IMR-90 (cell line): ENCODE results near the gene KAZN. TPM values are rescaled to one million over a fixed set of nuclear protein-coding genes. Genes with fewer than 3 reads are reported as not detected.

Source experiments
- ATAC-seq: fragments of 200-7000 bp; cut with Tn5 transposase; 2 replicates; pipeline ENCODE4 v1.9.1; 2020; ENCODE audit warnings: low read depth, mild to moderate bottlenecking, moderate library complexity
- BruUV-seq: library from RNA; stranded (reverse); fragments of 400-500 nt; replicated peaks from 2 replicates; lab custom pipeline; 2021; lab: Mats Ljungman, UMichigan
- CTCF ChIA-PET: fragments of 300-600 bp; formaldehyde crosslinking; extraction: SDS; loops from one replicate; lab custom pipeline; 2021; ENCODE audit warnings: antibody characterized with exemption; lab: Yijun Ruan, JAX
- POLR2A ChIA-PET: fragments of 300-600 bp; sonication (Branson Sonifier 250); formaldehyde crosslinking; loops from one replicate; lab custom pipeline; 2022; ENCODE audit warnings: antibody characterized with exemption; ENCODE audit not compliant: unreplicated experiment; lab: Charles Lee
- DNase-seq: peaks from one replicate; pipeline ENCODE4 v3.0.0; 2013
- H2AFZ ChIP-seq: replicated peaks from 2 replicates; pipeline ENCODE3; 2013; ENCODE audit warnings: low read length, mild to moderate bottlenecking; ENCODE audit not compliant: poor library complexity
- H2AK5ac ChIP-seq: 2 replicates; pipeline ENCODE4 v1.6.1; 2013; ENCODE audit warnings: low read depth, low read length, inconsistent platforms
- H2AK9ac ChIP-seq: replicated peaks from 2 replicates; pipeline ENCODE3; 2013; ENCODE audit warnings: mild to moderate bottlenecking, low read depth, low read length, moderate library complexity; ENCODE audit not compliant: poor library complexity
- H2BK120ac ChIP-seq: 2 replicates; pipeline ENCODE4 v1.6.1; 2013; ENCODE audit warnings: low read depth, low read length, inconsistent platforms
- H2BK15ac ChIP-seq: 3 replicates; pipeline ENCODE4 v1.6.1; 2013; ENCODE audit warnings: low read depth, low read length, inconsistent platforms
- H2BK20ac ChIP-seq: 2 replicates; pipeline ENCODE4 v1.6.1; 2013; ENCODE audit warnings: low read depth, mild to moderate bottlenecking, inconsistent platforms, low read length, moderate library complexity
- H2BK5ac ChIP-seq: 2 replicates; pipeline ENCODE4 v1.6.1; 2013; ENCODE audit warnings: mild to moderate bottlenecking, low read depth, low read length, inconsistent platforms; ENCODE audit not compliant: poor library complexity, severe bottlenecking
- H3K14ac ChIP-seq: replicated peaks from 2 replicates; pipeline ENCODE4 v1.6.1; 2013; ENCODE audit warnings: low read depth, low read length, inconsistent platforms
- H3K18ac ChIP-seq: 2 replicates; pipeline ENCODE4 v1.6.1; 2013; ENCODE audit warnings: low read depth, low read length, control low read depth
- H3K23ac ChIP-seq: 2 replicates; pipeline ENCODE4 v1.6.1; 2013; ENCODE audit warnings: low read depth, low read length, inconsistent platforms
- H3K27ac ChIP-seq: 2 replicates; pipeline ENCODE4 v1.5.1; 2013; ENCODE audit warnings: mild to moderate bottlenecking, control low read depth, low read length; ENCODE audit not compliant: insufficient read depth
- H3K27me3 ChIP-seq: 2 replicates; pipeline ENCODE4 v1.6.1; 2013; ENCODE audit warnings: low read length; ENCODE audit not compliant: control insufficient read depth, insufficient read depth
- H3K36me3 ChIP-seq: 2 replicates; pipeline ENCODE4 v1.6.1; 2013; ENCODE audit warnings: low read length, mixed read lengths; ENCODE audit not compliant: control insufficient read depth, insufficient read depth
- H3K4ac ChIP-seq: 2 replicates; pipeline ENCODE4 v1.6.1; 2013; ENCODE audit warnings: low read depth, low read length, inconsistent platforms
- H3K4me1 ChIP-seq: 2 replicates; pipeline ENCODE4 v1.6.1; 2013; ENCODE audit warnings: low read length, mixed read lengths; ENCODE audit not compliant: control insufficient read depth, insufficient read depth
- H3K4me2 ChIP-seq: 2 replicates; pipeline ENCODE4 v1.6.1; 2013; ENCODE audit warnings: low read depth, mild to moderate bottlenecking, control low read depth, low read length, moderate library complexity
- H3K4me3 ChIP-seq: 2 replicates; pipeline ENCODE4 v1.5.1; 2013; ENCODE audit warnings: low read depth, mild to moderate bottlenecking, control low read depth, low read length, moderate library complexity; ENCODE audit not compliant: insufficient read depth
- H3K56ac ChIP-seq: 2 replicates; pipeline ENCODE4 v1.6.1; 2013; ENCODE audit warnings: low read length, inconsistent platforms; ENCODE audit not compliant: insufficient read depth; ENCODE audit errors: extremely low read depth
- H3K79me1 ChIP-seq, 2 experiments: 2 replicates each; pipeline ENCODE4 v1.6.1; 2013; ENCODE audit warnings: low read length in 2 of 2, inconsistent platforms in 1 of 2, low read depth in 1 of 2
- H3K9ac ChIP-seq: 2 replicates; pipeline ENCODE4 v1.6.1; 2013; ENCODE audit warnings: low read depth, low read length, control low read depth
- H3K9me1 ChIP-seq: 2 replicates; pipeline ENCODE4 v1.6.1; 2013; ENCODE audit warnings: low read length, inconsistent platforms; ENCODE audit not compliant: insufficient read depth
- H3K9me3 ChIP-seq: 2 replicates; pipeline ENCODE4 v1.6.1; 2013; ENCODE audit warnings: low read length; ENCODE audit not compliant: control insufficient read depth, insufficient read depth
- H4K20me1 ChIP-seq: 2 replicates; pipeline ENCODE4 v1.6.1; 2013; ENCODE audit warnings: low read length, inconsistent platforms; ENCODE audit not compliant: insufficient read depth
- H4K5ac ChIP-seq: 2 replicates; pipeline ENCODE4 v1.6.1; 2013; ENCODE audit warnings: mild to moderate bottlenecking, low read depth, low read length, control low read depth
- H4K8ac ChIP-seq, 2 experiments: 2 replicates each; pipeline ENCODE4 v1.6.1; 2013; ENCODE audit warnings: low read depth in 2 of 2, low read length in 2 of 2, control low read depth in 1 of 2, inconsistent platforms in 1 of 2
- H4K91ac ChIP-seq: 2 replicates; pipeline ENCODE4 v1.6.1; 2013; ENCODE audit warnings: low read depth, low read length, inconsistent platforms; ENCODE audit not compliant: insufficient read depth
- BHLHE40 ChIP-seq: fragments of 150-350 bp; IDR thresholded peaks from 2 replicates; pipeline ENCODE4 v1.6.1; 2016; ENCODE audit warnings: mild to moderate bottlenecking, low read depth, low read length
- CEBPB ChIP-seq: IDR thresholded peaks from 2 replicates; pipeline ENCODE4 v1.6.1; 2012; ENCODE audit warnings: low read depth, low read length, improper control_type of control experiment
- CHD1 ChIP-seq: IDR thresholded peaks from 2 replicates; pipeline ENCODE4 v1.6.1; 2012; ENCODE audit warnings: low read depth, low read length, improper control_type of control experiment
- CTCF ChIP-seq: conservative IDR thresholded peaks from 2 replicates; pipeline ENCODE4 v1.5.1; 2012; ENCODE audit warnings: mild to moderate bottlenecking, low read depth, low read length, improper control_type of control experiment
- FOS ChIP-seq: fragments of 150-350 bp; IDR thresholded peaks from 2 replicates; pipeline ENCODE4 v1.6.1; 2016; ENCODE audit warnings: low read depth, low read length
- MAFK ChIP-seq: IDR thresholded peaks from 2 replicates; pipeline ENCODE4 v1.6.1; 2012; ENCODE audit warnings: low read depth, low read length, improper control_type of control experiment
- MAZ ChIP-seq: IDR thresholded peaks from 2 replicates; pipeline ENCODE4 v1.6.1; 2012; ENCODE audit warnings: low read depth, mild to moderate bottlenecking, low read length, improper control_type of control experiment, moderate library complexity, borderline replicate concordance
- MXI1 ChIP-seq: IDR thresholded peaks from 2 replicates; pipeline ENCODE4 v1.6.1; 2012; ENCODE audit warnings: low read depth, mild to moderate bottlenecking, low read length, moderate library complexity, borderline replicate concordance
- NFE2L2 ChIP-seq: fragments of 150-350 bp; IDR thresholded peaks from 2 replicates; pipeline ENCODE4 v1.6.1; 2016; ENCODE audit warnings: low read depth, mild to moderate bottlenecking, low read length
- POLR2A ChIP-seq: IDR thresholded peaks from 2 replicates; pipeline ENCODE4 v1.6.1; 2012; ENCODE audit warnings: mild to moderate bottlenecking, low read depth, low read length
- RAD21 ChIP-seq: IDR thresholded peaks from 2 replicates; pipeline ENCODE4 v1.6.1; 2012; ENCODE audit warnings: low read length, improper control_type of control experiment
- RCOR1 ChIP-seq: IDR thresholded peaks from 2 replicates; pipeline ENCODE4 v1.6.1; 2012; ENCODE audit warnings: mild to moderate bottlenecking, low read length, improper control_type of control experiment; ENCODE audit not compliant: insufficient replicate concordance
- RFX5 ChIP-seq: IDR thresholded peaks from 2 replicates; pipeline ENCODE4 v1.8.0; 2012; ENCODE audit warnings: low read depth, mild to moderate bottlenecking, low read length, moderate library complexity
- SMC3 ChIP-seq: fragments of 150-350 bp; IDR thresholded peaks from 2 replicates; pipeline ENCODE4 v1.6.1; 2016; ENCODE audit warnings: low read depth, mild to moderate bottlenecking, antibody characterized with exemption, low read length, moderate library complexity
- WGBS, 2 experiments: methylation state at CpG; one replicate each; pipeline versions ENCODE4 v1.1.5 to v1.1.7; 2013; ENCODE audit warnings: missing lambda C conversion rate in 2 of 2; ENCODE audit not compliant: insufficient read length in 1 of 2; ENCODE audit errors: extremely low coverage in 2 of 2; 5-methylcytosine and 5-hydroxymethylcytosine counted together
- dilution Hi-C: fragments of 300-500 bp; cut with HindIII; formaldehyde crosslinking; loops from one replicate; pipeline ENCODE4 v1.14.3; 2018; ENCODE audit warnings: low sequenced_read_pairs; ENCODE audit not compliant: unreplicated experiment
- in situ Hi-C: fragments of 300-500 bp; cut with MboI; formaldehyde crosslinking; loops from 3 replicates; pipeline ENCODE4 v1.14.3; 2019; ENCODE audit warnings: low sequenced_read_pairs, inconsistent platforms, mixed read lengths
- intact Hi-C: fragments of 100-400 bp; cut with micrococcal nuclease; formaldehyde crosslinking; loops from 2 replicates; pipeline ENCODE4 v1.10.0; 2022
- polyA plus RNA-seq, 3 experiments: library from polyadenylated mRNA; depleted of rRNA; stranded (reverse); fragments of >200 nt; gene quantifications; 2 replicates each; pipeline ENCODE4 v1.2.3, GENCODE V29; 2012; ENCODE audit warnings: low replicate concordance in 1 of 3
- total RNA-seq: library from RNA; depleted of rRNA; stranded (reverse); fragments of >200 nt; gene quantifications from 2 replicates; pipeline ENCODE4 v1.2.3, GENCODE V29; 2012
- TF ChIP-seq, protein P1 (sequence below): fragments of 150-350 bp; IDR thresholded peaks from 2 replicates; pipeline ENCODE4 v1.6.1; 2017; ENCODE audit warnings: mild to moderate bottlenecking, antibody characterized with exemption, low read length, low read depth
- TF ChIP-seq, protein P2 (sequence below): fragments of 150-350 bp; IDR thresholded peaks from 2 replicates; pipeline ENCODE4 v1.6.1; 2016; ENCODE audit warnings: low read depth, mild to moderate bottlenecking, low read length, moderate library complexity, borderline replicate concordance

The KAZN gene
- total and polyA plus RNA-seq, 2 of the 4 experiments (the other 2 are of a cell fraction) = 5.2 to 10.5 TPM

GRCh38 chr1:14606632-14607031, 8.1 kb downstream of the KAZN start:
- TF ChIP-seq RCOR1 (no peak), NFE2L2 (no peak), SMC3 (no peak), CTCF (no peak), POLR2A (no peak), FOS (no peak), RAD21 (no peak), CEBPB (no peak), BHLHE40 (no peak), MAZ (no peak), RFX5 (no peak), MAFK (no peak), CHD1 (no peak), MXI1 (no peak)
- TF ChIP-seq, protein P1, sequence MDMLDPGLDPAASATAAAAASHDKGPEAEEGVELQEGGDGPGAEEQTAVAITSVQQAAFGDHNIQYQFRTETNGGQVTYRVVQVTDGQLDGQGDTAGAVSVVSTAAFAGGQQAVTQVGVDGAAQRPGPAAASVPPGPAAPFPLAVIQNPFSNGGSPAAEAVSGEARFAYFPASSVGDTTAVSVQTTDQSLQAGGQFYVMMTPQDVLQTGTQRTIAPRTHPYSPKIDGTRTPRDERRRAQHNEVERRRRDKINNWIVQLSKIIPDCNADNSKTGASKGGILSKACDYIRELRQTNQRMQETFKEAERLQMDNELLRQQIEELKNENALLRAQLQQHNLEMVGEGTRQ = no peak
- TF ChIP-seq, protein P2, sequence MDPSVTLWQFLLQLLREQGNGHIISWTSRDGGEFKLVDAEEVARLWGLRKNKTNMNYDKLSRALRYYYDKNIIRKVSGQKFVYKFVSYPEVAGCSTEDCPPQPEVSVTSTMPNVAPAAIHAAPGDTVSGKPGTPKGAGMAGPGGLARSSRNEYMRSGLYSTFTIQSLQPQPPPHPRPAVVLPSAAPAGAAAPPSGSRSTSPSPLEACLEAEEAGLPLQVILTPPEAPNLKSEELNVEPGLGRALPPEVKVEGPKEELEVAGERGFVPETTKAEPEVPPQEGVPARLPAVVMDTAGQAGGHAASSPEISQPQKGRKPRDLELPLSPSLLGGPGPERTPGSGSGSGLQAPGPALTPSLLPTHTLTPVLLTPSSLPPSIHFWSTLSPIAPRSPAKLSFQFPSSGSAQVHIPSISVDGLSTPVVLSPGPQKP = no peak
- no TSS peak for BruUV-seq
- dilution Hi-C loops (no loop called here), in situ Hi-C loops (no loop called here), intact Hi-C loops (no loop called here)
- H3K4me2 ChIP-seq = no peak overlapping the region
- H3K9me3 ChIP-seq = no peaks in the 10 kb centered on the region; the same call in 1 of the 2 replicates
- no peak overlapping the region for H2AFZ ChIP-seq
- H2BK20ac ChIP-seq = no peak overlapping the region
- H2BK120ac ChIP-seq = no peak overlapping the region
- H2BK15ac ChIP-seq = no peak overlapping the region
- no peak overlapping the region for H2AK9ac ChIP-seq
- H3K4me3 ChIP-seq = no peak overlapping the region
- H3K4me1 ChIP-seq = peaks cover 2% of the 10 kb centered on the region; the same call in 1 of the 2 replicates
- no CpG with 5 or more reads among the region's 1 CpG for WGBS, 2 experiments
- H4K20me1 ChIP-seq = no peaks in the 10 kb centered on the region; the same call in 1 of the 2 replicates
- ATAC-seq (no peak), DNase-seq (no peak)
- no peaks in the 10 kb centered on the region for H3K79me1 ChIP-seq
- no peaks in the 10 kb centered on the region for H3K9me1 ChIP-seq
- no peak overlapping the region for H3K18ac ChIP-seq
- CTCF ChIA-PET = no interaction called here
- no peak overlapping the region for H3K23ac ChIP-seq
- H3K56ac ChIP-seq = no peak overlapping the region
- no peaks in the 10 kb centered on the region for H3K36me3 ChIP-seq
- no peak overlapping the region for H3K14ac ChIP-seq
- no peak overlapping the region for H4K8ac ChIP-seq
- H2BK5ac ChIP-seq = no peak overlapping the region
- H3K27me3 ChIP-seq = no peaks in the 10 kb centered on the region; the same call in 1 of the 2 replicates
- no peak overlapping the region for H3K27ac ChIP-seq
- H2AK5ac ChIP-seq = no peak overlapping the region
- no peak overlapping the region for H3K4ac ChIP-seq
- H4K5ac ChIP-seq = no peak overlapping the region
- H4K91ac ChIP-seq = no peak overlapping the region
- POLR2A ChIA-PET = no interaction called here
- H3K9ac ChIP-seq = no peak overlapping the region
